Middle frontal gyrus (tissue), 1 donor: ENCODE data around the gene CES3.
"Not testable (repeated sequence)": the region's sequence is repeated elsewhere in the genome, so short reads cannot be mapped to it uniquely, and the experiment has no call there.

ENCODE experiments used
- DNase-seq: peaks from one replicate; pipeline ENCODE4 v3.0.0-alpha.2; 2015; ENCODE audit warnings: low spot score; ENCODE audit errors: extremely low spot score

CES3 gene

DNA sequence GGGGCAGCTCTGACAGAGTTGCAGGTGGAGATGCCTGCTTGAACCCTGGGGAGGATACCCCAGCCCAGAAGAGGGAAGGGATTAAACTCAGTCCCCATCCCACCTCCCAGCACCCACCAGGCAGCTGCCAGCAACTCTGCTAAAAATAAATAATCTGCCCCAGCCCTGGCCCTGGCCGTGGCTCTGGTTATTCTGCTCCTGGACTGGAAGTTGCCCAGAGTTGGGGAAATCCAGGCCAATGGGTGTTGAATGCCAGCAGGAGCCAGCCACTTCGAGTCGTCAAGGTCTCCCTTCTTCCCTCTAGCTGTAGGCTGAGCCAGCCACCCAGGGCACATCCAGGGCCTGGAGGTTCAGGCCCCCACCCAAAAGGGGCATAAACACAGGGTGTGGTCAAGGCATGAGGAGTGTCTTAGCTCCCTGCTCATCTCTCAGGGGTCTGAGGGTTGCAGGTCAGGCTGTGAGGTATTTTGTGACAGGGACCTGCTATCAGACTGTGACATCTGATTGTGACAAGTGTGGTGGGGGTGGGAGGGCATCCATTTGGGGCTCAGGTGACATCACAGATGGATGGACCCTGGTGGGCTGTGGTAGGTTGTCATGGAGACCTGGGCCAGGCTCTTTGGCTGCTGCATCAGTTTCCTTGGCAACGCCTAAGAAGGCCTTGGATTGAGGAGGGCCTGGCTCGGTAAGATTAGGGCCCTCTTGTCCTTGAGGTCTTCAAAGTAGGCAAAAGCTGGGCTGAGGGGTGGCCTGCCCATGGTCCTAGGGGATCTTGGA lies 34.7 kb upstream of the CES3 start:
- no peak for DNase-seq

DNA sequence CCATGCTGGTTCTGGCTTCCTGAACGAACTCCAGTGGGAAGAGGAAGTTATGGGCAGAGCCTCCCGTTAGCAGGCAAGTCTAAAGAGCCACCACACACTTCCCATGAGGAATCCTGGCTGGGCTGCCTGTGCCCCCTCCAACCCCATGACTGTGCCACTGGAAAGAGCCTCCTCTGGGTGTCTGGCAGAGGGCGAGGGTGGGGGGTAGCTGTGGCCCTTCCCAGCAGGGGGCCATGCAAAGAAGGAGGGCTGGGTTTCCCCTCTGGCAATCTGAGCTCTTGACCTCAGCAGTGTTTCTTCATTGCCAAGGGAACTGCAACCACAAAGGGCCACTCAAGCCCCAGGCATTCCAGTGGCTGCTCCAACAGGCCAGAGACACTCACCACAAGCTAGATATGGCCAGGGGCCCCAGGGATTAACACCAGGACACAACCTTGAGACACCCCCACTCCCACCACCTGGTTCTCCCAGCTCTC lies 34.1 kb upstream of the CES3 start:
- no peak for DNase-seq

DNA sequence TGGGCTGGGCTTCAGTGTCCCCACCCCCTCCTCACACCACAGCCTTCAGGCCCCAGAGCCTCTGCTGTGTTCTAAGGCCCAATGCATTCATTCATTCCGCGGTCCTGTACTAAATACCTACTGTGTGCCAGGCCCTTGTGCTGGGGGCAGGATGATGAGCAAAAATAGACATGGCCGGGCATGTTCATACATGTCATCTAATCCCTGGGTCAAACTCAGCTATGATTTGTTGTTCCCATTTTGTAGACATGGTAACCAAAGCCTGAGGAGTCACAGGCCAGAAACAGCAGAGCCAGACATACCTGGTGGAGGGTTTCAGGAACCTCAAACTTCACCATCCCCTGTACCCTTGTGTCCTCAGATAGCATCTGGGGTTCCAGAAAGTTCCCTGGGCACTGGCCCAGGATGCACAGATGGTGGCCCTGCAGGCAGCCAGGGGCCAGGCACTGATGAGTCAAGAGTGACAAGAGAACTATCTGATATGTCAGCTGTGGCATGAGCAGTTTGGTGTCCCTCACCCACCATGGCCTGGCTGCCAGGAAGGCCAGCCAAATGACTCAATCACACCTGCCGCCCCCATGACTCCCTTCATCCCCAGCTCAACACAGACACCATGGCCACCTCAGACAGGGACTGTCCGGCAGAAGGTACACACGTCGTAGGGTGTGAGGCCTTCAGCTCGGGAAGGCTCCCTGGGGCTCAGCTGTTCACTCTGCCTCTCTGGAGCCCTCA lies 33.0 kb upstream of the CES3 start:
- DNase-seq: no peak

DNA sequence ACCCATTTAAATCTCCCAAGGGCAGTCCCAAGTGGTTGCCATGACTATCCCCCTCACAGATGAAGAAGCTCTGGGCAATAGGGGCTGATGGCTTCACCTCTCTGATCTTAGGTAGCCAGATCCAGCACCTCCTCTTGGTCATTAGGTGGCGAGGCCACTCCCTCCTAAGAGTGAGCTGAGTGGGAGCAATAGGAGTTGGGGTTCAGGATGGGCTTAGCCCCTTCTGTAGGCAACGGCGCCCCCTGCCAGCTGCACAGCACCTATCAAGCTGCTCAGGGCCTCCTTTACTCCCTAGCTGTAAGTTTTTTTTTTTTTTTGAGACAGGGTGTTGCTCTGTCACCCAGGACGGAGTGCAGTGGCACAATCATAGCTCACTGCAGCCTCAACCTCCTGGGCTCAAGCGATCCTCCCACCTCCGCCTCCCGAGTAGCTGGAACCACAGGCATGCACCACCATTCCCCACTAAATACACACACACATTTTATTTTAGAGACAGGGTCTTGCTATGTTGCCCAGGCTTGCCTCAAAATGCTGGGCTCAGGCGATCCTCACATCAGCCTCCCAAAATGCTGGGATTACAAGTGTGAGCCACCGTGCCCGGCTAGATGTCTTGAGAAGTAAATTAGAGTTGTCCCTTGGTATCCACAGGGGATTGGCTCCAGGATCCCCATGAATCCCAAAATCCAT lies 32.2 kb upstream of the CES3 start:
- no peak for DNase-seq

DNA sequence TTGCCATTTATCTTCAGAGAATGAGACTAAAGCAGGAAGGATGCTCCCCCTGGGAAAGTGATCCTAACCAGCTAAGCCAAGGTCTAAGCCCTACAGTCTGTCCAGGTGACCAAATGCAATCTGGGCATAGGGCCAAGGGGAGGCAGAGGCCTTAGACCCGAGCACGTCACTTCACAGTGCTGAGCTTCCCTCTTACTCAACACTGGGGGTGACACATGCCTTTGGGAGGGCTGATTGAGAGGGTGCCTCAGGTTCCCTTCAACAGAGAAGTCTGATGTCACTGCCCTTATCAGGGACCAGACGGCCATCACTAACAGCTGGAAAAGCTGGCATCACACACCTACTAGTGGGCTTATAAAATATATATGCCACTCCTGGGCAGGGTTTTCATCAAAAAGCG lies 30.9 kb upstream of the CES3 start:
- DNase-seq: no peak

DNA sequence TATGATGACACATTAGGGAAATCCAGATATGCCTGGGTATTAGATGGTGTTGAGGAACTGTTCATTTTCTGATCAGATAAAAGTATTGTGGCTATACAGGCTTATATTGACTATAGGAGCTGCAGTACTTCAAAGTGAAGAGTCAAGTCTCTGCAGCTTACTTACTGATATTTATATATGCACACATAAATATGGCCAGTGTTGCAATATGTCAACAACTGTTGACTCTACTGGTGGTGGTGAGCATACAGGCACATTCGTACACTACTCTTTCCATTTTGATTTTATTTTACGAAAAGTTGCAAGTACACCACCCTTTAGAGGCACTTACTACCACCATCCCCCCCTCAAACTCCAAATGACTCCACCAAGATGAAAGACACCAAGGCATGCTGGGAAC lies 29.4 kb upstream of the CES3 start:
- DNase-seq: no peak

DNA sequence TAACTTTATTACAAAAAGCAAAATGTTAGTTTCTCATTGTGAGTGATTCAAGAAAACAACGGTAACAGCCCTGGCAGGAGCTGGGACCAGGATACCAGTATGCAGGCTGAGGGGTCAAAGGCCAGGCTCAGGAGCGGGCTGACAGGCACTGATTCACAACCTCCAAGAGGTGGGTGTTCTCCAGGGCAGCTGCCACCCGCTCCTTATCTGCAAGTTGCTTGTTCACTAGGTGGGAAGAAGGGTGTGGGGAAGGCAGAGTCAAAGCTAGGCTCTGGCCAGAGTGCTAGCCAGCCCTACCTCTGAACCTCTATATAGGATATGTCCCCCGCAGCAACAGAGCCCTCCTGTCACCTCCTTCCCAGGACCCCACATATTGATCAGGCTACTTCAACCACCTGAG lies 29.0 kb upstream of the CES3 start:
- no peak for DNase-seq

DNA sequence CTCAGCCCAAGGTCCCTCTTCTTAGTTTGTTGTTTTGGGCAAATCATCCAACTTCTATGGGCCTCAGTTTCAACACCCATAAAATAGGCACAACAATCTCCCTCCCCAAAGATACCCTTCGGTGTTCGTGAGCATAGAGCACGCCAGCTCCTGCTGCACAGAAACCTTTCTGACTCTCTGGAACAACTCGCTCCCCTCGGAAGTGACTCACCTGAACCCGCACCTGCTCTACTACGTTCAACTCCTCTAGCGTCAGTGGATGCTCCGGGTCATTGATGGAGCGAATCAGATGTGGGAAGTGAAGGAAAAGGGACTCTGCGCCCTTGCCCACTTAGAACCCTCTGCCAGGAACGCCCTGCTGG lies 27.3 kb upstream of the CES3 start:
- DNase-seq: no peak

DNA sequence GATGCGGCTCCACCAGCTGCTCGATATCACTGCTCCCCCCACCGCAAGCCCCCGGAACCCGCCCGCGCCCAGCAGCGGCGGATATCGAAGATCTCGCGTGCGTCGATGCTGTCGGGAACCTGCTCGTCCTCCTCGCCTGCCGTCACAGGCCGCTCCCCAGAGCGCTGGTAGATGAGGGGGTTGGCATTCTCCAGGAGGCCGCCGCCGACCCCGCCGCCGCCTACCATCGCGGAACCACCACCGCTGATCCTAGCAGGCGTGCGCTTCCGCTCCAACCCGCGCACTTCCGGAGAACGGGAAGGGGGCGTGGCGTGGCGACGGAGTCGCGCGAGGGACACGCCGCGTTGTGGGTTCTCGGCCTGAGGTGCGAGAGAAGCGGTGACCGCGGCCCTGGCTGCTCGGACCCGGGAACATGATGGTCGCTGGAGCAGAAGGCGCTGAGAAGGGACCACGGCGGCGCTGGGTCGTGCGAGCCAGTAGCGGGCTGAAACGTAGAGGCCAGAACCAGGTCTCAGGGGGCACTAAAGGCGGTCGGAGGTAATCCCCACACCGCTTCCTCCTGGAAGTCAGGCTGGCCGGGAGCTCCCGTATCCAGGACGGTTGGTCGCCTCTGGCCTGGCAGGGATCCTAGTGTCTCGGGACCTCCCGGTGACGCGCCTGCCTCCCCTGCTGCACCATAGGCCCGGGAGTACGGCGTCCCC lies 26.8 kb upstream of the CES3 start, which contains the start of gene CIAO2B:
TSS of gene CIAO2B (minus strand) at position 265 of the 701 bp plus-strand sequence. CDS start at position 227, 38 bp downstream.
- DNase-seq: peak; percentile 83

DNA sequence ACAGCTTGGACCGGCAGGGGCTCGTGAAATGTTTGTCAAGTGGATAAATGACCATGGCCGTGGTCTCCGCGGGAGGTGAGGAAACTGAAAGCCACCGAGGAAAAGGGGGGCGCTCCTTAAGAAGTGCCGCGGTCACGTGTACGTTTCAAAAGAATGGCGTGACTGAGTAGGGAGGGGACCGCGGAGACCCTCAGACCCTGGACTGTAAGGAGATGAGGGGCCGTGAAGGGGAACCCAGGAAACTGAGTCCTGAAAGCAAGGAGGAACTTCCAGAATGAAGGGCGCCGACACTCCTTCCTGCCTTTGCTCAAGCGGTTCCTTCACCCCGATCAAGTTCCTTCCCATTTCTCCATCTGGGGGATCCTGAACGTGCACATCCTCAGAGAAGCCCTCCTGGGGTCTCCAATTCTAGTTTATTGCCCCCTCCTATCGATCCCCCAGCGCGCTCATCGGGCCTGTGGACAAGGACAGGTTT lies 26.2 kb upstream of the CES3 start:
- not testable (repeated sequence) for DNase-seq

DNA sequence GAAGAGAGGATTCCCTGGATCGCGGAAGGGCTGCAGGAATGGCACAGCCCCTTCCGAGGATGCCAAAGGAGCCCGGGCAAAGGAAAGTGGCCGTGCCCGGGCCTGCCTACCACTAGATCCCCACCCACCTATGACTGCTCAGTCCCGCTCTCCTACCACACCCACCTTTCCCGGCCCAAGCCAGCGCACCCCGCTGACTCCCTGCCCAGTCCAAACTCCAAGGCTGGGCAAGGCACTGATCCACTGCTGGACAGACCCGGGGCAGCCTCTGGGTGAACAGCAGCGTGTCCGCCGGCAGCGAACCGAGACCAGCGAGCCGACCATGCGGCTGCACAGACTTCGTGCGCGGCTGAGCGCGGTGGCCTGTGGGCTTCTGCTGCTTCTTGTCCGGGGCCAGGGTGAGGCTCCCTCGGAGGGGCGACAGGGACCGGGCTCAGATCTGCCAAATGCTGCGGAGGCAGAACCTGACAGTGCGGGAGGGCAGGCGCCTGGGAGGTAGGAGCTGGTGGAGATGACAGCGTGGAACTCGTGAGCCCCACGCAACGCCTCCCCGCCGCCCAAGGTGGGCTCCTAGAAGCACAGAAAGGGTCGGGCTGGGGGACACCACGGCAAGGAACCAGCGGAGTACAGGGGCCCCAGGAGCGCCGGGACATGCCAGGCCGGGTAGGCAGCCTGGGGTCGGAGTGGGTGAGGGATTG lies 25.6 kb upstream of the CES3 start, which contains the start of gene CES2:
TSS of gene CES2 (plus strand) at position 203 of the 698 bp plus-strand sequence. CDS start at position 323, 120 bp downstream.
- no peak for DNase-seq

DNA sequence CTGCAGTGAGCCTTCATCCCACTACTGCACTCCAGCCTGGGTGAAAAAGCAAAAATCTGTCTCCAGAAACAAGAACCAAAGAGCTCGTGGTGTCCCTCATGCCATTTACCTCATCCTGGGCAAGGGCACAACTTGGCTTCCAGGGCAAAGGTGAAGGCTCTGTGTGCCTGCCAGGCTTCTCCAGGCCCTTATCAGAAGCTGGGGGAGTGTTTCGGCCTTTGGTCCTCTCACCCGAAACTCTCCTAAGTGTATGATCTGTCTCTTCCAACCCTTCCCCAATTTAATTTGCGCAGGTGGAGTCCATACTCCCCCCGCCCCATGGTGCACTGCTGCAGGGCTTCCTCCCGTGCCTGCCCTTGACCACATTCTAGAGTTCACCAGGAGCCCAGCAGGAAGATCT lies 24.6 kb upstream of the CES3 start:
- no peak for DNase-seq

DNA sequence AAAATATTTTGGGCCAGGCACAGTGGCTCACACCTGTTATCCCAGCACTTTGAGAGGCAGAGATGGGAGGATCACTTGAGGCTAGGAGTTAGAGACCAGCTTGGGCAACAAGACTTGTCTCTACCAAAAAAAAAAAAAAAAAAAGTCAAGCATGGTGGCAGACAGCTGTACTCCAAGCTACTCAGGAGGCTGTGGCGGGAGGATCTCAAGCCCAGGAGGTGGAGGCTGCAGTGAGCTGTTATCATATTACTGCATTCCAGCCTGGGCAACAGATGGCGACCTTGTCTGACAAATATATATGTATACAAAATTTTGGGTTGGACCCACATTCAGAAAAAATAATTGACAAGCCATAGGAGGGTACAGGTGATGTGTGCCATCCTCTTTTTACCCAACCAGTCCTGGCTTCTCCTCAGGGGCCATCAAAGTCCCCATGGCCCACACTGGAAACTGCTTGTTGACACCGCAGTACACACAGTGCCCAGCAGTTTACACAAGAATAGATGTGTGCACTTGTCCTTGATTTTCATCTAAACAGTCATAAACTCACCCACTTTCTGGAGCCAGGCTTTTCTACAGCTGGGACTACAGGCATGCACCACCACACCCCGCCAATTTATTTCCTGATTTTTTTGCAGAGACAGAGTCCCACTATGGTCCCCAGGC lies 24.0 kb upstream of the CES3 start:
- DNase-seq: no peak

DNA sequence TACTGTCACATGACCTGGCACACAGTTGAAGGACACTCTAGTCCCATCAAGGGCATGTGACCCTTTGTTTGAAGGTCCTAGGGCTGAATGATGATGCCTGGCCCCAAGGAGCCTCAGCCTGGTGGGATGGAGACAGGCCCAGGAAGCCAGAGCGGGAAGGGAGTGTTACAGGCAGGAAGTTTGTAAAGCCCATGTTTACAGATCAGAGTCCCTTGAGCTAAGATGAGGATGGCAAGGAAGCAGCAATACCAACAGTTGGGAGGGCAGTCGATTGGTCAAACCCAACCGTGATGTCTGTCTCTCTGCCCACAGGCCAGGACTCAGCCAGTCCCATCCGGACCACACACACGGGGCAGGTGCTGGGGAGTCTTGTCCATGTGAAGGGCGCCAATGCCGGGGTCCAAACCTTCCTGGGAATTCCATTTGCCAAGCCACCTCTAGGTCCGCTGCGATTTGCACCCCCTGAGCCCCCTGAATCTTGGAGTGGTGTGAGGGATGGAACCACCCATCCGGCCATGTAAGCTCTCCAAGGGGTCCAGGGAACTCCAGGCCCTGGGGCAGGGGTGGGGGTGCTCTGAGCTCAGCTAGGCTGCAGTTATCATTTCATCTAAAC lies 23.2 kb upstream of the CES3 start:
- DNase-seq: no peak

DNA sequence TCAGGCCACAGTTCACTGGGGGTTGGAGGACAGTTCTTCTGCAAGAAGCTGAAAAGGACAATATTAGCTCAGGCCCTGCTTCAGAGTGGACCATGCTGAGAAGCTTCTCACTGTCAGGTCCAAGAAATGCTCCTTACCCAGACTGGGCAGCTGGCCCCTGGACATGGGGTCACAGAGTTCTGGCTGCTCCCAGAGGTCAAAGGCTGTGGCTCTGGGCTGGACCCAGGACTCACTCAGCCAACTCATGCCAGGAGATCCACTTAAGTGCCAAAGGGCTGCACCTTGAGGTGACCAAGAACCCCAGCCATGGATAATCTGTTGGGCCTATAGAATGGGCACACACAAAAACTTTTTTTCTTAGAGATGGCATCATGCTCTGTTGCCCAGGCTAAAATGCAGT lies 21.7 kb upstream of the CES3 start:
- DNase-seq: no peak

DNA sequence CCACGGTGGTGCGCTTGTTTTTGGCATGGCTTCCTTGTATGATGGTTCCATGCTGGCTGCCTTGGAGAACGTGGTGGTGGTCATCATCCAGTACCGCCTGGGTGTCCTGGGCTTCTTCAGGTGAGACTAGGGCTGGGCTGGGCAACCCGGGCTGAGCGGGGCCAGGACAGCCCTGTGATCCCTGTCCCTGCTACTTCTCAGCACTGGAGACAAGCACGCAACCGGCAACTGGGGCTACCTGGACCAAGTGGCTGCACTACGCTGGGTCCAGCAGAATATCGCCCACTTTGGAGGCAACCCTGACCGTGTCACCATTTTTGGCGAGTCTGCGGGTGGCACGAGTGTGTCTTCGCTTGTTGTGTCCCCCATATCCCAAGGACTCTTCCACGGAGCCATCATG lies 20.8 kb upstream of the CES3 start:
- no peak for DNase-seq

DNA sequence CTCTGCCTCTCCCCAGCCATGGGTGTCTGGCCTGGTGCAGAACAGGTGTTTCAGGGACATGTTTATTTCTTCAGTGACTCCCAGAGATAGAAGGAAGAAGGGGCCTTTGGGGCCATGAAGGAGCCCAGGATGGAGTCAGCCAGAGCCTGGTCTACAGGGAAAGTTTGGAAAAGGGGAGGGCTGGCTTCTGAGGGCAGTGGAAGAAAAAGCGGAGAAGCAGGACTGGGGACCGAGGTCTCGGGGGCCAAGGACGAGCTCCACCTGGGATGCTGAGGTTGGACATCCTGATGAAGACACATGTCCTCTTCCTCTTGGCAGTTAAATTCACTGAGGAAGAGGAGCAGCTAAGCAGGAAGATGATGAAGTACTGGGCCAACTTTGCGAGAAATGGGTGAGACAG lies 18.1 kb upstream of the CES3 start:
- DNase-seq: no peak

DNA sequence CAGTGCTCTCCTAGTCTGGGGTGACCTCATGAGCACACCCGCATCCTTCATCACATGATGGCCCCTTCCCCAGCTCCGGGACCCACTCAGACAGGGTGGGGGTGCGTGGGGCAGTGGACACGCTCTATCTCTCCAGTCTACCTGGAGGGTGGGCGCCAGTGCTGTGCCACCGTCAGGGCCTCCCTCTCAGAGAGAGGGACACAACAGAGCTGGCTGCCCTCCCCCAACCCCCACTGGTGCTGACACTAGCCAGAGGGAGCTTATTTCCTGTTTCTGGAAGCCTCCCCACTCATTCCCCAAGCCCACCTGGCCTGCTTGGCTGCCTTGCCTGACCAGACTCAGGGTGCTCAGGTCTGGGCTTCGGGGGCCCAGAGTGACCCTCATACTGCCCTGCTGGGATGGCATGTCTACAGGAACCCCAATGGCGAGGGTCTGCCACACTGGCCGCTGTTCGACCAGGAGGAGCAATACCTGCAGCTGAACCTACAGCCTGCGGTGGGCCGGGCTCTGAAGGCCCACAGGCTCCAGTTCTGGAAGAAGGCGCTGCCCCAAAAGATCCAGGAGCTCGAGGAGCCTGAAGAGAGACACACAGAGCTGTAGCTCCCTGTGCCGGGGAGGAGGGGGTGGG lies 17.5 kb upstream of the CES3 start:
- no peak for DNase-seq

DNA sequence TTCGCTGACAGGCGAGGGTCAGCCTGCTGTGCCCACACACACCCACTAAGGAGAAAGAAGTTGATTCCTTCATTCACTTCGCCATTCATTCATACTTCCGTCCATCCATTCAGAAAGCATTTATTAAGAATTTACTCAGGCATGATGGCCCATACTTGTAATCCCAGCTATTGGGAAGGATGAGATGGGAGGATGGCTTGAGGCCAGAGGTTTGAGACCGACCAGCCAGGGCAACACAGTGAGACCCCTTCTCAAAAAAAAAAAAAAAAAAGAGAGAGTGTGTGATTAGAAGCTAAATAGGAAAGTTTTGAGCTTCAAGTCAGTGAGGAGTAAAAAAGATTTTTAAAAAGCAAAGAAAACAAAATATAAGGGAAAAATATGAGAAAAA lies 17.0 kb upstream of the CES3 start:
- no peak for DNase-seq
